HFF-Myc (cell line): ENCODE results near the gene SUSD4.

Experiments
- DNase-seq: peaks from one replicate; pipeline ENCODE4 v3.0.0-alpha.2; 2011; ENCODE audit warnings: low read depth; ENCODE audit errors: extremely low read depth
- H3K4me3 ChIP-seq: replicated peaks from 2 replicates; pipeline ENCODE4 v1.5.1; 2011; ENCODE audit warnings: low read depth, mild to moderate bottlenecking, control low read depth, low read length
- TF ChIP-seq, protein P1 (sequence below): IDR thresholded peaks from 2 replicates; pipeline ENCODE4 v1.5.1; 2012; ENCODE audit warnings: mild to moderate bottlenecking, low read depth, low read length, control low read depth; ENCODE audit errors: missing control alignments

SUSD4 gene

DNA sequence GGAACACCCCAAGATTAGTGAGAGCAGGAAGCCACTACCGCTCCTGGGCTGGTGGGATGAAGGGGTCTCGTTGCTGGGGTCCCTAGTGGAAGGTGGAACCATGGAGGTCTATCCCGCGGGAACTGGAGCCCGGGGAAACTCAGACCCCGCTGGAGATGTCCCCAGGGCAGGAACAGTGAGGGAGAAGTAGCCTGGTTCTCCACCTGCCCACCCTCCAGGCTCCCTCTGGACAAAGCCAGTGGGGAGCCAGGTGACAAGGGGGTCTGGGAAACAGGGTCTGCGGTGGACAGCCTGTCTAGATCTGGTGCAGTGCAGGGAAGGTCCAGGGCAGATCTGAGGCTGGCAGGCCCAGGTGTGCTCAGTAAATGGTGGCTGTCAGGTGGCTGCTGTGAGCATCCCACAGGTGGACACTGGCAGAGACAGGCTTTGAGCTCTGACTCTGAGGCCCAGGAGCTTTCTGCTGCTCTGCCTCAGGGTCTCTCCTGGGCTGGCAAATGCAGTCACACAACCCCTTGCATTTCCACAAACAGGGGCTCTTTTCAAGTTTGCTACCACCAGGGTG lies 132.9 kb downstream of the SUSD4 start:
- no peak overlapping the region for H3K4me3 ChIP-seq
- TF ChIP-seq, protein P1, sequence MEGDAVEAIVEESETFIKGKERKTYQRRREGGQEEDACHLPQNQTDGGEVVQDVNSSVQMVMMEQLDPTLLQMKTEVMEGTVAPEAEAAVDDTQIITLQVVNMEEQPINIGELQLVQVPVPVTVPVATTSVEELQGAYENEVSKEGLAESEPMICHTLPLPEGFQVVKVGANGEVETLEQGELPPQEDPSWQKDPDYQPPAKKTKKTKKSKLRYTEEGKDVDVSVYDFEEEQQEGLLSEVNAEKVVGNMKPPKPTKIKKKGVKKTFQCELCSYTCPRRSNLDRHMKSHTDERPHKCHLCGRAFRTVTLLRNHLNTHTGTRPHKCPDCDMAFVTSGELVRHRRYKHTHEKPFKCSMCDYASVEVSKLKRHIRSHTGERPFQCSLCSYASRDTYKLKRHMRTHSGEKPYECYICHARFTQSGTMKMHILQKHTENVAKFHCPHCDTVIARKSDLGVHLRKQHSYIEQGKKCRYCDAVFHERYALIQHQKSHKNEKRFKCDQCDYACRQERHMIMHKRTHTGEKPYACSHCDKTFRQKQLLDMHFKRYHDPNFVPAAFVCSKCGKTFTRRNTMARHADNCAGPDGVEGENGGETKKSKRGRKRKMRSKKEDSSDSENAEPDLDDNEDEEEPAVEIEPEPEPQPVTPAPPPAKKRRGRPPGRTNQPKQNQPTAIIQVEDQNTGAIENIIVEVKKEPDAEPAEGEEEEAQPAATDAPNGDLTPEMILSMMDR = no peak

GRCh38 chr1:223230161-223230881 lies 133.7 kb downstream of the SUSD4 start:
- DNase-seq = no peak
- H3K4me3 ChIP-seq = no peak overlapping the region
- TF ChIP-seq, protein P1 = no peak

More for the DNA sequence above, 132.9 kb downstream of the SUSD4 start:
- DNase-seq = no peak

- TF ChIP-seq, protein P1 = no peak
- H3K4me3 ChIP-seq = no peak overlapping the region
These were observed 134.2 kb downstream of the SUSD4 start for GRCh38 chr1:223229756-223230155.

GRCh38 chr1:223228931-223229528 lies 134.9 kb downstream of the SUSD4 start:
- TF ChIP-seq, protein P1 = no peak
- DNase-seq = no peak
- no peak overlapping the region for H3K4me3 ChIP-seq

More at GRCh38 chr1:223229756-223230155, 134.2 kb downstream of the SUSD4 start:
- no peak for DNase-seq

- DNase-seq = no peak
- H3K4me3 ChIP-seq = no peak overlapping the region
- TF ChIP-seq, protein P1 = no peak
These were observed 135.8 kb downstream of the SUSD4 start for GRCh38 chr1:223228201-223228600.

DNA sequence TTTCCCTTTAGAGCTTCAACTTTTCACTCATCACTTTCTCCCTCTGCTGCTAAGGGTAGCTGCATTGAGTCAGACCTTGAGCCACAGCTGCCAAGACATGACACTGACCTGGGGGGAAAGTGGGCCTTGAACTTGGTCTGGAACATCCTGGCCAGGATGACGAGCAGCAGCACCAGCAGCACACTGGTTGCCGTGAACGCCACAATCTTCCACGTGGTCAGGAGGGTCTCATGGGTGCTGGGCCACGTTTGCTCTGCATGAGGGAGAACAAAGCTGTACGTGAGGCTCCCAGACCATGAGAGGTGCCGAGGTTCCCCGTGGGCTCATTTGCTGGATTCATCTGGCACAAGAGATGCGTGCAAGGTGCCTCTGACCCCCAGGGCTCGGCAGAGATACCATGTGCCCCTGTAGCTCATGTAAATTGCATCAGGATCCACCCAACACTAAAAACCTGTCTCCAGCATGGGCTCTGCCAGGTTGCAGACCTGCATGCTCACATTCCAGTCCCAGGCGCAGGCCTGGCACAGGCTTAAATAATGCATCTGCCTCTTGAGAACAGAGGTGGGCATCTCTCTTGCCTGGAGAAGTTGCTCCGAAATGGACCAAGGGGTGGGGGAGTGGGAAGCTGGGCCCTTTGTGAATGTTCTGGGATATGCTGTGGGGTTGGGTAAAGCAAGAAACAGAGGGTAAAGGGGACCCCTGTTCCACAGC lies 136.3 kb downstream of the SUSD4 start:
- TF ChIP-seq, protein P1 = no peak
- DNase-seq = no peak
- no peak overlapping the region for H3K4me3 ChIP-seq
